ENCODE results near the gene ADGRA1.

GRCh38 chr10:133129859-133130495 lies 42.3 kb downstream of the ADGRA1 start:
- TF ChIP-seq PKNOX1 (IDR thresholded peaks at IDR 0.05) (no peak), SUZ12 (IDR thresholded peaks at IDR 0.05) (no peak), BHLHE40 (IDR thresholded peaks at IDR 0.05; ENCODE audit: borderline replicate concordance) (no peak), HDGF (IDR thresholded peaks at IDR 0.05; ENCODE audit: borderline replicate concordance) (no peak)

Data from HEK293T (cell line).